ENCODE data around the gene SLC35F2.

DNA sequence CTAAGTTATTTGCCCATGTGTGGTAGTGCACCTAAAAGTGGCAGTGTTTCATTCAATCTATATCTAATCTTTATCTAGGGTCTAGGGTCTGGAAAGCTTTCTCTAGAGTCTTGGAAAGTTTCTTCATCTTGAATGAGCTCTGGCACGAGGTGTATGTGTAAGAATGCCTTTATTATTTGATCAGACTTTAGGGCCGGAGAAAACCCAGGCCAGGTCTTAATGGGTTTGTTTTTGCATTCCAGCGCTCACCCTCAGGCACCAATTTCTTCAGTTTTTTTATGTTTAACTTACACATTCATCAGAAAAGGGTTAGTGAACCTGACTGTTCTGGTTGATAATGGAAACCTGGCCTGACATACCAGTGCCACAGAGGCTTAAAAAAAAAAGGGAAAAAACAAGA lies 78.5 kb downstream of the SLC35F2 start:
- no peak for TF ChIP-seq SIN3A (IDR thresholded peaks at IDR 0.05; ENCODE audit: borderline replicate concordance, insufficient read depth, low read length)
- TF ChIP-seq POLR2AphosphoS5 (IDR thresholded peaks at IDR 0.05; ENCODE audit: low read depth, low read length) = no peak
- TF ChIP-seq, protein P1, sequence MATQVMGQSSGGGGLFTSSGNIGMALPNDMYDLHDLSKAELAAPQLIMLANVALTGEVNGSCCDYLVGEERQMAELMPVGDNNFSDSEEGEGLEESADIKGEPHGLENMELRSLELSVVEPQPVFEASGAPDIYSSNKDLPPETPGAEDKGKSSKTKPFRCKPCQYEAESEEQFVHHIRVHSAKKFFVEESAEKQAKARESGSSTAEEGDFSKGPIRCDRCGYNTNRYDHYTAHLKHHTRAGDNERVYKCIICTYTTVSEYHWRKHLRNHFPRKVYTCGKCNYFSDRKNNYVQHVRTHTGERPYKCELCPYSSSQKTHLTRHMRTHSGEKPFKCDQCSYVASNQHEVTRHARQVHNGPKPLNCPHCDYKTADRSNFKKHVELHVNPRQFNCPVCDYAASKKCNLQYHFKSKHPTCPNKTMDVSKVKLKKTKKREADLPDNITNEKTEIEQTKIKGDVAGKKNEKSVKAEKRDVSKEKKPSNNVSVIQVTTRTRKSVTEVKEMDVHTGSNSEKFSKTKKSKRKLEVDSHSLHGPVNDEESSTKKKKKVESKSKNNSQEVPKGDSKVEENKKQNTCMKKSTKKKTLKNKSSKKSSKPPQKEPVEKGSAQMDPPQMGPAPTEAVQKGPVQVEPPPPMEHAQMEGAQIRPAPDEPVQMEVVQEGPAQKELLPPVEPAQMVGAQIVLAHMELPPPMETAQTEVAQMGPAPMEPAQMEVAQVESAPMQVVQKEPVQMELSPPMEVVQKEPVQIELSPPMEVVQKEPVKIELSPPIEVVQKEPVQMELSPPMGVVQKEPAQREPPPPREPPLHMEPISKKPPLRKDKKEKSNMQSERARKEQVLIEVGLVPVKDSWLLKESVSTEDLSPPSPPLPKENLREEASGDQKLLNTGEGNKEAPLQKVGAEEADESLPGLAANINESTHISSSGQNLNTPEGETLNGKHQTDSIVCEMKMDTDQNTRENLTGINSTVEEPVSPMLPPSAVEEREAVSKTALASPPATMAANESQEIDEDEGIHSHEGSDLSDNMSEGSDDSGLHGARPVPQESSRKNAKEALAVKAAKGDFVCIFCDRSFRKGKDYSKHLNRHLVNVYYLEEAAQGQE (IDR thresholded peaks at IDR 0.05; ENCODE audit: insufficient read depth in 1 of 2, low read depth in 2 of 2, low read length in 2 of 2) = no peak
- no peak for TF ChIP-seq TAF1 (IDR thresholded peaks at IDR 0.05; ENCODE audit: borderline replicate concordance, insufficient read depth, low read length)
